Measurements from ENCODE around the gene CMTR2.

Gene CMTR2

GRCh38 chr16:71276589-71277334 is 12.4 kb downstream of the CMTR2 start:
- Histone ChIP-seq H3K9me3 (ENCODE audit: insufficient read depth, low read depth, low read length) (peaks cover 19% of the 10 kb centered on the region), H3K36me3 (ENCODE audit: insufficient read depth, low read length) (no peaks in the 10 kb centered on the region), H3K9ac (ENCODE audit: low read depth, low read length) (no peak overlapping the region), H3K27me3 (ENCODE audit: insufficient read depth, low read length) (no peaks in the 10 kb centered on the region), H3K4me1 (ENCODE audit: insufficient read depth, low read length) (no peaks in the 10 kb centered on the region), H3K27ac (ENCODE audit: low read depth, low read length) (no peak overlapping the region), H3K4me3 (ENCODE audit: low read length) (no peak overlapping the region)
- WGBS, result 95% methylated on average over 4 of the region's 4 CpGs

GRCh38 chr16:71273384-71273783 is 15.8 kb downstream of the CMTR2 start:
- H3K4me1 ChIP-seq (ENCODE audit: insufficient read depth, low read length), result no peaks in the 10 kb centered on the region
- H3K27me3 ChIP-seq (ENCODE audit: insufficient read depth, low read length), result no peaks in the 10 kb centered on the region
- H3K36me3 ChIP-seq (ENCODE audit: insufficient read depth, low read length), result no peaks in the 10 kb centered on the region
- peaks cover 19% of the 10 kb centered on the region for H3K9me3 ChIP-seq (ENCODE audit: insufficient read depth, low read depth, low read length)
- H3K4me3 ChIP-seq (ENCODE audit: low read length), result no peak overlapping the region
- WGBS, result 100% methylated on average over 1 of the region's 1 CpG
- no peak overlapping the region for H3K27ac ChIP-seq (ENCODE audit: low read depth, low read length)
- H3K9ac ChIP-seq (ENCODE audit: low read depth, low read length), result no peak overlapping the region

- no peaks in the 10 kb centered on the region for H3K27me3 ChIP-seq (ENCODE audit: insufficient read depth, low read length)
- no peaks in the 10 kb centered on the region for H3K9me3 ChIP-seq (ENCODE audit: insufficient read depth, low read depth, low read length)
- no peaks in the 10 kb centered on the region for H3K36me3 ChIP-seq (ENCODE audit: insufficient read depth, low read length)
- no peak overlapping the region for H3K4me3 ChIP-seq (ENCODE audit: low read length)
- H3K4me1 ChIP-seq (ENCODE audit: insufficient read depth, low read length), result no peaks in the 10 kb centered on the region
- no peak overlapping the region for H3K27ac ChIP-seq (ENCODE audit: low read depth, low read length)
- WGBS, result 88% methylated on average over 3 of the region's 3 CpGs
- H3K9ac ChIP-seq (ENCODE audit: low read depth, low read length), result no peak overlapping the region
Observed at GRCh38 chr16:71264299-71264698, 24.9 kb downstream of the CMTR2 start.

DNA sequence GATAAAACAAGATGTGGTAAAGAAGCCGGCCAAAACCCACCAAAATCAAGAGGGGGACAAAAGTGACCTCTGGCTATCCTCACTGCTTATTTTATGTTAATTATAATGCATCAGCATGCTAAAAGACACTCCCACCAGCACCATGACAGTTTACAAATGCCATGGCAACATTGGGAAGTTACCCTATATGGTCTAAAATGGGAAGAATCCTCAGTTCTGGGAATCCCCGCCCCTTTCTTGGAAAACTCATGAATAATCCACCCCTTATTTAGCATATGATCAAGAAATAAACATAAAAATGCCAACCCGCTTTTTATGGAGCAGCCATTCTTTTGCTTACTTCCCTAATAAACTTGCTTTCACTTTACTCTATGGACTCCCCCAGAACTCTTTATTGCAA is 25.6 kb downstream of the CMTR2 start:
- Histone ChIP-seq H3K4me1 (ENCODE audit: insufficient read depth, low read length) (no peaks in the 10 kb centered on the region), H3K36me3 (ENCODE audit: insufficient read depth, low read length) (no peaks in the 10 kb centered on the region), H3K9me3 (ENCODE audit: insufficient read depth, low read depth, low read length) (no peaks in the 10 kb centered on the region), H3K4me3 (ENCODE audit: low read length) (no peak overlapping the region), H3K9ac (ENCODE audit: low read depth, low read length) (no peak overlapping the region), H3K27ac (ENCODE audit: low read depth, low read length) (no peak overlapping the region), H3K27me3 (ENCODE audit: insufficient read depth, low read length) (no peaks in the 10 kb centered on the region)
- 93% methylated on average over 3 of the region's 3 CpGs for WGBS

DNA sequence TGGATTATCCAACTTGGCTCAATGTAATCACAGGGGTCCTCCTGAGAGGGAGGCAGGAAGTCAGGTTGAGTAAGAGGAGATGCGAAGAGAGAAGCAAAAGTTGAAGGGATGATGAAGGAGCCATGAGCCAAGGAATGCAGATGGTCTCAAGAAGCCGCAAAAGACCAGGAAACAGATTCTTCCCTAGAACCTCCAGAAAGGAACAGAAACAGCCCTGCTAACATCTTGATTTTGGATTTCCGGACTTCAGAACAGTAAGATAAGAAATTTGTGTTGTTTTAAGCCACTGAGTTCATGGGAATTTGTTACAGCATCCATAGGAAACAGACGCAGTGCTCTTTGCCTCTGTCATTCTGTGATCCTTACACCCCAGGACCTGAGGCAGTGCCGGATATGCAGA is 26.8 kb downstream of the CMTR2 start:
- Histone ChIP-seq H3K9me3 (ENCODE audit: insufficient read depth, low read depth, low read length) (no peaks in the 10 kb centered on the region), H3K4me1 (ENCODE audit: insufficient read depth, low read length) (no peaks in the 10 kb centered on the region; the same call in 1 of the 2 replicates), H3K27me3 (ENCODE audit: insufficient read depth, low read length) (no peaks in the 10 kb centered on the region), H3K27ac (ENCODE audit: low read depth, low read length) (no peak overlapping the region), H3K36me3 (ENCODE audit: insufficient read depth, low read length) (no peaks in the 10 kb centered on the region), H3K4me3 (ENCODE audit: low read length) (no peak overlapping the region), H3K9ac (ENCODE audit: low read depth, low read length) (no peak overlapping the region)
- 92% methylated on average over 5 of the region's 5 CpGs for WGBS

DNA sequence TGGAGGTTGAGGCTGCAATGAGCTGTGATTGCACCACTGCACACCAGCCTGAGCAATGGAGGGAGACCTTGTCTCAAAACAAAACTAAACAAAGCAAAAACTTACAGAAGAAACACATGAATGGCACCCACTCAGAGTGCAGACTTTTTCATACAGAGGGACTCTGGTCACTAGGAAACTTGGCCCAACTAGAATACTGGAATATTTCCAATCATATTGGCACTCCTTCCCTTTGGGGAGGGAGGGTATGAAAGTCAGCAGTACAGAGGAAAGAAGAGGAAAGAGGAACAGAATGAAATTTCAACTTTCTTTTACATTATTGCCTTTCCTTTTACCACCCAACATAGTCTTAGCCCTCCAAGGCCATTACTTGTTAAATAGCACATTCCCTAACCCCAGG is 28.2 kb downstream of the CMTR2 start:
- Histone ChIP-seq H3K9me3 (ENCODE audit: insufficient read depth, low read depth, low read length) (no peaks in the 10 kb centered on the region), H3K4me3 (ENCODE audit: low read length) (no peak overlapping the region), H3K9ac (ENCODE audit: low read depth, low read length) (no peak overlapping the region), H3K36me3 (ENCODE audit: insufficient read depth, low read length) (no peaks in the 10 kb centered on the region), H3K27me3 (ENCODE audit: insufficient read depth, low read length) (no peaks in the 10 kb centered on the region), H3K27ac (ENCODE audit: low read depth, low read length) (no peak overlapping the region), H3K4me1 (ENCODE audit: insufficient read depth, low read length) (no peaks in the 10 kb centered on the region; the same call in 1 of the 2 replicates)

DNA sequence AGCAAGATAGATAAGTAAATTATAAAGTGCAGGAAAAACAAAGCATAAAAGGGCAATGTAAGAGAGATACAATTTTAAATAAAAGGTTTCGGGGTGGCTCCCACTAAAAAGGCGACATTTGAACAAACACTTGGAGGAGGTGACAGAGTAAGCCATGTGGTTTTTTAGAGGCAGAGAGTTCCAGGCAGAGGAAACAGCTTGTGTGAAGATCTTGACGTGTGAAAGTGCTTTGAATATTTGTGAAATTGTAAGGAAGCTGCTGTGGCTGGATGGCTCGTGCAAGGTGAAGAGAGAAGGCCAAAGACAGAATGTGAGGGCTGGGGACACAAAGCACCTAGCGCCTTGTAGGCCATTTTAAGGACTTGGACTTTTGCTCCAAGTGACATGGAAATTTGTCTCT is 30.1 kb downstream of the CMTR2 start:
- Histone ChIP-seq H3K36me3 (ENCODE audit: insufficient read depth, low read length) (no peaks in the 10 kb centered on the region), H3K27ac (ENCODE audit: low read depth, low read length) (no peak overlapping the region), H3K9ac (ENCODE audit: low read depth, low read length) (no peak overlapping the region), H3K27me3 (ENCODE audit: insufficient read depth, low read length) (no peaks in the 10 kb centered on the region), H3K4me3 (ENCODE audit: low read length) (no peak overlapping the region), H3K4me1 (ENCODE audit: insufficient read depth, low read length) (peaks cover 12% of the 10 kb centered on the region), H3K9me3 (ENCODE audit: insufficient read depth, low read depth, low read length) (no peaks in the 10 kb centered on the region)
- WGBS, result 87% methylated on average over 5 of the region's 5 CpGs

- no peaks in the 10 kb centered on the region for H3K27me3 ChIP-seq (ENCODE audit: insufficient read depth, low read length)
- H3K4me3 ChIP-seq (ENCODE audit: low read length), result no peak overlapping the region
- H3K27ac ChIP-seq (ENCODE audit: low read depth, low read length), result no peak overlapping the region
- H3K9me3 ChIP-seq (ENCODE audit: insufficient read depth, low read depth, low read length), result no peaks in the 10 kb centered on the region
- 91% methylated on average over 1 of the region's 1 CpG for WGBS
- no peaks in the 10 kb centered on the region for H3K36me3 ChIP-seq (ENCODE audit: insufficient read depth, low read length)
- H3K4me1 ChIP-seq (ENCODE audit: insufficient read depth, low read length), result peaks cover 12% of the 10 kb centered on the region
- H3K9ac ChIP-seq (ENCODE audit: low read depth, low read length), result no peak overlapping the region
Observed at GRCh38 chr16:71258372-71258771, 30.8 kb downstream of the CMTR2 start.

GRCh38 chr16:71257768-71258167 is 31.4 kb downstream of the CMTR2 start:
- Histone ChIP-seq H3K36me3 (ENCODE audit: insufficient read depth, low read length) (no peaks in the 10 kb centered on the region), H3K4me3 (ENCODE audit: low read length) (no peak overlapping the region), H3K27me3 (ENCODE audit: insufficient read depth, low read length) (no peaks in the 10 kb centered on the region), H3K4me1 (ENCODE audit: insufficient read depth, low read length) (peaks cover 12% of the 10 kb centered on the region), H3K9me3 (ENCODE audit: insufficient read depth, low read depth, low read length) (no peaks in the 10 kb centered on the region), H3K27ac (ENCODE audit: low read depth, low read length) (no peak overlapping the region), H3K9ac (ENCODE audit: low read depth, low read length) (no peak overlapping the region)
- WGBS, result 100% methylated on average over 1 of the region's 1 CpG

DNA sequence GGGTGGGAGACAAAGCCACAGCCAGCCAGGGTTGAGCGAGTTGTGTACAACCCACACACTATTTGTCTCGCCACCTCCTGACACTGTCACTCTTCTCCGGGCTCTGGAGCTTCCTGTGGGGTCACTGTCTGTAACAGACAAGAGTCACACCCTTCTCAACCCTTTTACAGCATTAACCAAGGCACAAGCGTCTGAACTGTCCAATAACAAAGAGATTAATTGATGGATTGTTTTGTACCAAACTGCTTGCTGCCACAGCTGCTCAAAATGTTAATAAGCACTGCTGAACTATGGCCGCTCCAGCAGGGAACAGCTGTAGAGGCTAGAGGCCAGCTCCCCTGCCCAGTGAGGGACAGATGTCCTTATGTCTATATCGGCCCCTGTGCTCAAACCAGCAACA is 33.5 kb downstream of the CMTR2 start:
- Histone ChIP-seq H3K9me3 (ENCODE audit: insufficient read depth, low read depth, low read length) (no peaks in the 10 kb centered on the region), H3K4me1 (ENCODE audit: insufficient read depth, low read length) (peaks cover 13% of the 10 kb centered on the region), H3K27me3 (ENCODE audit: insufficient read depth, low read length) (no peaks in the 10 kb centered on the region), H3K27ac (ENCODE audit: low read depth, low read length) (no peak overlapping the region), H3K4me3 (ENCODE audit: low read length) (no peak overlapping the region), H3K9ac (ENCODE audit: low read depth, low read length) (no peak overlapping the region), H3K36me3 (ENCODE audit: insufficient read depth, low read length) (no peaks in the 10 kb centered on the region)
- WGBS, result 88% methylated on average over 6 of the region's 6 CpGs

GRCh38 chr16:71254832-71255525 is 34.2 kb downstream of the CMTR2 start:
- peaks cover 16% of the 10 kb centered on the region for H3K4me1 ChIP-seq (ENCODE audit: insufficient read depth, low read length)
- peak overlapping the region; percentile 45 for H3K27ac ChIP-seq (ENCODE audit: low read depth, low read length)
- 86% methylated on average over 4 of the region's 4 CpGs for WGBS
- H3K36me3 ChIP-seq (ENCODE audit: insufficient read depth, low read length), result no peaks in the 10 kb centered on the region
- no peaks in the 10 kb centered on the region for H3K9me3 ChIP-seq (ENCODE audit: insufficient read depth, low read depth, low read length)
- no peak overlapping the region for H3K4me3 ChIP-seq (ENCODE audit: low read length)
- 0 out of 2 replicates have a peak overlapping the region, but pooled peaks have one; percentile 17 for H3K9ac ChIP-seq (ENCODE audit: low read depth, low read length)
- no peaks in the 10 kb centered on the region for H3K27me3 ChIP-seq (ENCODE audit: insufficient read depth, low read length)

Data from HUES64 (cell line).